ENCODE results near the gene LYPLAL1.

- no peak for TF ChIP-seq CTCF (IDR thresholded peaks at IDR 0.05; ENCODE audit: insufficient read depth, low read length, poor library complexity, severe bottlenecking)
- TF ChIP-seq EZH2phosphoT487 (conservative IDR thresholded peaks at IDR 0.05; ENCODE audit: low read length) = no peak
Measured at GRCh38 chr1:219138747-219139146, 34.9 kb upstream of the LYPLAL1 start.

All from SU-DHL-6 (cell line).